Neural cell (in vitro differentiated cells): ENCODE measurements around the gene IVNS1ABP. TPM values are rescaled to one million over a fixed set of nuclear protein-coding genes. Genes with fewer than 3 reads are reported as not detected.

ENCODE experiments used
- H2AFZ ChIP-seq: fragments of 200-600, 300-800 bp; sonication (generic), shearing (Covaris generic); 2 replicates; pipeline ENCODE4 v1.6.0; 2014; ENCODE audit warnings: low read depth, mild to moderate bottlenecking, antibody characterized with exemption, low read length, moderate library complexity
- H3F3A ChIP-seq: fragments of 200-600 bp; shearing (Covaris generic); 2 replicates; pipeline ENCODE4 v1.6.1; 2016; ENCODE audit warnings: mild to moderate bottlenecking, moderate library complexity, mixed read lengths, antibody characterized with exemption, low read length; ENCODE audit not compliant: insufficient read depth, poor library complexity, severe bottlenecking
- H3K27ac ChIP-seq: fragments of 200-600, 300-800 bp; sonication (generic), shearing (Covaris generic); 2 replicates; pipeline ENCODE4 v1.5.1; 2014; ENCODE audit warnings: mild to moderate bottlenecking, low read length, moderate library complexity
- H3K27me3 ChIP-seq: fragments of 300-800, 200-600 bp; sonication (generic), shearing (Covaris generic); 2 replicates; pipeline ENCODE4 v1.6.0; 2014; ENCODE audit warnings: mild to moderate bottlenecking, low read depth, low read length, moderate library complexity; ENCODE audit not compliant: insufficient read depth
- H3K36me3 ChIP-seq: fragments of 300-800, 200-600 bp; sonication (generic), shearing (Covaris generic); 2 replicates; pipeline ENCODE4 v1.5.1; 2014; ENCODE audit warnings: mild to moderate bottlenecking, antibody characterized with exemption, low read length, moderate library complexity; ENCODE audit not compliant: insufficient read depth
- H3K4me2 ChIP-seq: fragments of 300-800, 200-600 bp; sonication (generic), shearing (Covaris generic); 2 replicates; pipeline ENCODE4 v1.6.0; 2014; ENCODE audit warnings: mild to moderate bottlenecking, low read length
- H3K4me3 ChIP-seq: fragments of 300-800, 200-600 bp; sonication (generic), shearing (Covaris generic); 2 replicates; pipeline ENCODE4 v1.5.1; 2014; ENCODE audit warnings: mild to moderate bottlenecking, low read length, moderate library complexity
- H3K79me2 ChIP-seq: fragments of 200-600 bp; shearing (Covaris generic); replicated peaks from 2 replicates; pipeline ENCODE4 v1.6.0; 2014; ENCODE audit warnings: mild to moderate bottlenecking, low read length, moderate library complexity; ENCODE audit not compliant: insufficient read depth
- H3K9ac ChIP-seq: fragments of 300-800, 200-600 bp; sonication (generic), shearing (Covaris generic); 2 replicates; pipeline ENCODE4 v1.6.1; 2016; ENCODE audit warnings: mild to moderate bottlenecking, low read length, mixed read lengths
- H3K9me2 ChIP-seq: fragments of 200-600 bp; shearing (Covaris generic); 2 replicates; pipeline ENCODE4 v1.6.1; 2016; ENCODE audit warnings: mild to moderate bottlenecking, low read length, mixed read lengths; ENCODE audit not compliant: insufficient read depth
- H3K9me3 ChIP-seq: fragments of 200-600, 300-800 bp; sonication (generic), shearing (Covaris generic); 2 replicates; pipeline ENCODE4 v1.6.1; 2016; ENCODE audit warnings: mild to moderate bottlenecking, mixed run types, low read length, moderate library complexity, mixed read lengths
- H4K20me1 ChIP-seq: fragments of 200-600 bp; shearing (Covaris generic); 2 replicates; pipeline ENCODE4 v1.6.1; 2016; ENCODE audit warnings: mild to moderate bottlenecking, mixed run types; ENCODE audit not compliant: insufficient read depth
- CTCF ChIP-seq: fragments of 450-650 bp; IDR thresholded peaks from 2 replicates; pipeline ENCODE4 v1.5.1; 2014; ENCODE audit warnings: antibody characterized with exemption, mild to moderate bottlenecking, moderate library complexity; ENCODE audit not compliant: poor library complexity, severe bottlenecking
- EP300 ChIP-seq: fragments of 450-650 bp; conservative IDR thresholded peaks from 2 replicates; pipeline ENCODE4 v1.6.1; 2014; ENCODE audit warnings: antibody characterized with exemption, mild to moderate bottlenecking, moderate library complexity; ENCODE audit not compliant: poor library complexity, severe bottlenecking
- MXI1 ChIP-seq: fragments of 450-650 bp; conservative IDR thresholded peaks from 2 replicates; pipeline ENCODE4 v1.6.1; 2014; ENCODE audit warnings: antibody characterized with exemption, mild to moderate bottlenecking; ENCODE audit not compliant: poor library complexity, severe bottlenecking
- POLR2AphosphoS5 ChIP-seq: IDR thresholded peaks from 2 replicates; pipeline ENCODE4 v1.6.1; 2012
- RAD21 ChIP-seq: fragments of 450-650 bp; conservative IDR thresholded peaks from 2 replicates; pipeline ENCODE4 v1.6.1; 2014; ENCODE audit warnings: antibody characterized with exemption, mild to moderate bottlenecking, moderate library complexity
- REST ChIP-seq: IDR thresholded peaks from 2 replicates; pipeline ENCODE4 v1.6.1; 2012; ENCODE audit warnings: borderline replicate concordance
- SMC3 ChIP-seq: fragments of 450-650 bp; conservative IDR thresholded peaks from 2 replicates; pipeline ENCODE4 v1.6.1; 2014; ENCODE audit warnings: antibody characterized with exemption, mild to moderate bottlenecking, moderate library complexity; ENCODE audit not compliant: poor library complexity
- TAF1 ChIP-seq: IDR thresholded peaks from 2 replicates; pipeline ENCODE4 v1.6.1; 2012; ENCODE audit warnings: low read depth
- polyA plus RNA-seq: library from polyadenylated mRNA; depleted of rRNA; stranded (reverse); fragments of >200 nt; gene quantifications from 2 replicates; pipeline ENCODE4 v1.2.3, GENCODE V29; 2014

Gene IVNS1ABP
- polyA plus RNA-seq, 1 donor from 2014 or later: 208 TPM

- Histone ChIP-seq H3K9me2 (no peaks in the 10 kb centered on the region), H2AFZ (no peak overlapping the region), H3F3A (no peaks in the 10 kb centered on the region), H3K27me3 (no peaks in the 10 kb centered on the region), H3K9me3 (no peaks in the 10 kb centered on the region), H3K4me2 (no peak overlapping the region), H3K4me3 (no peak overlapping the region), H3K36me3 (no peaks in the 10 kb centered on the region), H3K27ac (no peak overlapping the region), H4K20me1 (no peaks in the 10 kb centered on the region), H3K9ac (no peak overlapping the region), H3K79me2 (no peaks in the 10 kb centered on the region)
- TF ChIP-seq REST (no peak), MXI1 (no peak), EP300 (no peak), TAF1 (no peak), RAD21 (no peak), POLR2AphosphoS5 (no peak), SMC3 (no peak), CTCF (no peak)
Observed at GRCh38 chr1:185267301-185267700, 49.7 kb downstream of the IVNS1ABP start.

GRCh38 chr1:185265314-185265713 lies 51.7 kb downstream of the IVNS1ABP start:
- no peaks in the 10 kb centered on the region for H3K9me2 ChIP-seq
- TF ChIP-seq EP300: no peak
- no peak for TF ChIP-seq CTCF
- no peak for TF ChIP-seq SMC3
- no peak overlapping the region for H3K4me2 ChIP-seq
- no peaks in the 10 kb centered on the region for H3K27me3 ChIP-seq
- no peaks in the 10 kb centered on the region for H3K36me3 ChIP-seq
- H3K4me3 ChIP-seq: no peak overlapping the region
- no peak overlapping the region for H2AFZ ChIP-seq
- no peaks in the 10 kb centered on the region for H3F3A ChIP-seq
- no peak overlapping the region for H3K27ac ChIP-seq
- H3K79me2 ChIP-seq: no peaks in the 10 kb centered on the region
- H3K9ac ChIP-seq: no peak overlapping the region
- H4K20me1 ChIP-seq: no peaks in the 10 kb centered on the region
- no peaks in the 10 kb centered on the region for H3K9me3 ChIP-seq
